ENCODE measurements around the gene SOX30. TPM values are rescaled to one million over a fixed set of nuclear protein-coding genes. Genes with fewer than 3 reads are reported as not detected.
A peak's percentile ranks its signal among the peaks of the same experiment; 100 is the strongest.

Gene SOX30
- total RNA-seq, 4 donors from 2014 or later = not detected

- Histone ChIP-seq H3K27me3 (no peaks in the 10 kb centered on the region), H3K27ac (peak overlapping the region in 2 of 4 donors; percentile 2 to 16), H3K4me1 (peaks cover 8 to 33% (median 10%) of the 10 kb centered on the region in 3 donors), H3K4me3 (no peak overlapping the region), H3K9me3 (no peaks in the 10 kb centered on the region), H3K36me3 (no peaks in the 10 kb centered on the region)
- DNase-seq = no peak
- intact Hi-C loops (cut with DNase I) = no loop called here
- WGBS, 2 donors = 17 to 36% methylated on average over 7 to 10 of the region's 10 CpGs
- TF ChIP-seq POLR2A (IDR thresholded peaks at IDR 0.05) = no peak
- TF ChIP-seq, protein P1, sequence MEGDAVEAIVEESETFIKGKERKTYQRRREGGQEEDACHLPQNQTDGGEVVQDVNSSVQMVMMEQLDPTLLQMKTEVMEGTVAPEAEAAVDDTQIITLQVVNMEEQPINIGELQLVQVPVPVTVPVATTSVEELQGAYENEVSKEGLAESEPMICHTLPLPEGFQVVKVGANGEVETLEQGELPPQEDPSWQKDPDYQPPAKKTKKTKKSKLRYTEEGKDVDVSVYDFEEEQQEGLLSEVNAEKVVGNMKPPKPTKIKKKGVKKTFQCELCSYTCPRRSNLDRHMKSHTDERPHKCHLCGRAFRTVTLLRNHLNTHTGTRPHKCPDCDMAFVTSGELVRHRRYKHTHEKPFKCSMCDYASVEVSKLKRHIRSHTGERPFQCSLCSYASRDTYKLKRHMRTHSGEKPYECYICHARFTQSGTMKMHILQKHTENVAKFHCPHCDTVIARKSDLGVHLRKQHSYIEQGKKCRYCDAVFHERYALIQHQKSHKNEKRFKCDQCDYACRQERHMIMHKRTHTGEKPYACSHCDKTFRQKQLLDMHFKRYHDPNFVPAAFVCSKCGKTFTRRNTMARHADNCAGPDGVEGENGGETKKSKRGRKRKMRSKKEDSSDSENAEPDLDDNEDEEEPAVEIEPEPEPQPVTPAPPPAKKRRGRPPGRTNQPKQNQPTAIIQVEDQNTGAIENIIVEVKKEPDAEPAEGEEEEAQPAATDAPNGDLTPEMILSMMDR (IDR thresholded peaks at IDR 0.05) = no peak
These were observed 40.4 kb downstream of the SOX30 start for GRCh38 chr5:157611571-157612476.

GRCh38 chr5:157610990-157611389 is 41.2 kb downstream of the SOX30 start:
- intact Hi-C loops (cut with DNase I) = no loop called here
- H3K27ac ChIP-seq = no peak overlapping the region
- 71 to 80% methylated on average over 4 to 5 of the region's 5 CpGs for WGBS, 2 donors
- no peaks in the 10 kb centered on the region for H3K9me3 ChIP-seq
- no peak for DNase-seq
- TF ChIP-seq, protein P1 (IDR thresholded peaks at IDR 0.05) = no peak
- no peak for TF ChIP-seq POLR2A (IDR thresholded peaks at IDR 0.05)
- no peaks in the 10 kb centered on the region for H3K36me3 ChIP-seq
- H3K4me1 ChIP-seq = peaks cover 8 to 33% (median 10%) of the 10 kb centered on the region in 3 donors
- H3K27me3 ChIP-seq = no peaks in the 10 kb centered on the region
- no peak overlapping the region for H3K4me3 ChIP-seq

GRCh38 chr5:157608972-157609565 is 43.2 kb downstream of the SOX30 start:
- Histone ChIP-seq H3K36me3 (no peaks in the 10 kb centered on the region), H3K27ac (no peak overlapping the region), H3K9me3 (no peaks in the 10 kb centered on the region), H3K4me1 (peaks cover 8 to 33% (median 10%) of the 10 kb centered on the region in 3 donors), H3K27me3 (no peaks in the 10 kb centered on the region), H3K4me3 (no peak overlapping the region)
- WGBS, 2 donors = 61 to 79% methylated on average over 6 to 8 of the region's 8 CpGs
- intact Hi-C loops (cut with DNase I) = no loop called here
- DNase-seq = no peak
- TF ChIP-seq, protein P1 (IDR thresholded peaks at IDR 0.05) = no peak
- TF ChIP-seq POLR2A (IDR thresholded peaks at IDR 0.05) = no peak

GRCh38 chr5:157607371-157608161 is 44.7 kb downstream of the SOX30 start:
- Histone ChIP-seq H3K27ac (peak overlapping the region in 1 of 4 donors; percentile 48), H3K4me1 (peaks cover 8 to 39% (median 8%) of the 10 kb centered on the region in 3 donors), H3K9me3 (no peaks in the 10 kb centered on the region), H3K36me3 (no peaks in the 10 kb centered on the region), H3K4me3 (no peak overlapping the region), H3K27me3 (no peaks in the 10 kb centered on the region)
- intact Hi-C loops (cut with DNase I) = no loop called here
- 40 to 45% methylated on average over 5 to 7 of the region's 7 CpGs for WGBS, 2 donors
- DNase-seq = no peak
- TF ChIP-seq, protein P1 (IDR thresholded peaks at IDR 0.05) = no peak
- TF ChIP-seq POLR2A (IDR thresholded peaks at IDR 0.05) = no peak

Measured in esophagus squamous epithelium (tissue), 5 donors.